Neural progenitor cell (in vitro differentiated cells): ENCODE data around the gene METTL17.

Experiments
- CTCF ChIP-seq: fragments of 200-600 bp; sonication (generic); IDR thresholded peaks from 2 replicates; pipeline ENCODE4 v1.5.1; 2017; ENCODE audit warnings: antibody characterized with exemption, mild to moderate bottlenecking
- EZH2 ChIP-seq: fragments of 200-600 bp; sonication (generic); IDR thresholded peaks from 2 replicates; pipeline ENCODE4 v1.6.1; 2017; ENCODE audit warnings: antibody characterized with exemption, mild to moderate bottlenecking, moderate library complexity
- EZH2phosphoT487 ChIP-seq: fragments of 200-600 bp; sonication (generic); IDR thresholded peaks from 2 replicates; pipeline ENCODE4 v1.6.1; 2017; ENCODE audit warnings: antibody characterized with exemption

- TF ChIP-seq CTCF (no peak), EZH2phosphoT487 (no peak), EZH2 (no peak)
Measured at GRCh38 chr14:21043974-21044618, 54.3 kb downstream of the METTL17 start.
